DOHH2 (cell line): ENCODE data around the gene NOXO1.

ENCODE experiments used
- EZH2phosphoT487 ChIP-seq: fragments of 200-600 bp; sonication (generic); IDR thresholded peaks from 2 replicates; pipeline ENCODE4 v1.6.1; 2017; ENCODE audit warnings: borderline replicate concordance, mild to moderate bottlenecking, antibody characterized with exemption, low read length, moderate library complexity, mixed read lengths
- TF ChIP-seq, protein P1 (sequence below): fragments of 200-600 bp; sonication (generic); IDR thresholded peaks from one replicate; pipeline ENCODE4 v1.5.1; 2014; ENCODE audit warnings: antibody characterized with exemption, mild to moderate bottlenecking, low read depth, low read length; ENCODE audit not compliant: poor library complexity, severe bottlenecking

DNA sequence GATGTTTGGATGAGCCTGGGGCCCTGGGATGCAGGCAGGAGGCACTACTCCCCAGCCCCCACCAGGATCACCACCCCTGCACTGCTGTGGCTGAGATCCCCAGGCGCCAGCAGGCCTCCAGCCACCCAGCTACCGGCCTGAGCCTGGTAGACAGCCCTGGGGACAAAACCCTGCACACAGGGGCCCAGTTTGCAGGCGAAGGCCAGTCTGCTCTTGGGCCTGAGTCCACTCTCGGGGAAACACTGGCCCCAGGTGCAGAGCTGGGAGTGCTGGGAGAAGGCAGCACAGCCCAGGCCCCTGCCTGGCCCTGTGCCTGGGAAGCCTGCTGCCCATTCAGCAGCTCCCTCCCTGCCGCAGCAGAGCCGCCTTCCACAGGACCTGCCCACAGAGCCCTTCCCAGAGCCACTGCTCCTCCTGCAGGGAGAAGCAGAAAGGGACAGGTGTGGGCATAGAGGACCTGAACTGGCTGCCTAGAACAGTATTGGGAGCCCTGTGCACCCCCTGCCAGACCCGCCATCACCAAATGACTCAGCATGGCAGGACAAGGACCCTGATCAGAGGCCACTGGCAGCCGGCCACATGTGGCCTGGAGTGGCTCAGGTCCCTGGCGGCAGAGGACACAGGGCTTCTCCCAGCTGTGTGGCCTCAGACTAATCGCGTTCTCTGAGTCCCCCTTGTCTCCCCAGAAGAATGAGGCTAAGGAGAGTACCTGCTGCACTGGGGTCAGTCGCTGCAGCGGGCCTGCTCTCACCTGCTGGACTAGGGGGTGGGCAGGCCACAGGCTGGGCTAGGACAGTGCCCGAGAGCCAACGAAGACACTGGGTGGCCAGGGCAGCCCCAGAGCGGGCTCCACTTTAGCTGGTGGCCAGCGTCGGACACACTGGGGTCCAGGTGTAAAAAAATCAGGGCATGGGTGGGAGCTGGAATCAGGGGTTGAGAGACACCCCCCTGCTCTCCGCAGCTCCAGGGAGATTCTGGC is 48.9 kb downstream of the NOXO1 start:
- TF ChIP-seq, protein P1, sequence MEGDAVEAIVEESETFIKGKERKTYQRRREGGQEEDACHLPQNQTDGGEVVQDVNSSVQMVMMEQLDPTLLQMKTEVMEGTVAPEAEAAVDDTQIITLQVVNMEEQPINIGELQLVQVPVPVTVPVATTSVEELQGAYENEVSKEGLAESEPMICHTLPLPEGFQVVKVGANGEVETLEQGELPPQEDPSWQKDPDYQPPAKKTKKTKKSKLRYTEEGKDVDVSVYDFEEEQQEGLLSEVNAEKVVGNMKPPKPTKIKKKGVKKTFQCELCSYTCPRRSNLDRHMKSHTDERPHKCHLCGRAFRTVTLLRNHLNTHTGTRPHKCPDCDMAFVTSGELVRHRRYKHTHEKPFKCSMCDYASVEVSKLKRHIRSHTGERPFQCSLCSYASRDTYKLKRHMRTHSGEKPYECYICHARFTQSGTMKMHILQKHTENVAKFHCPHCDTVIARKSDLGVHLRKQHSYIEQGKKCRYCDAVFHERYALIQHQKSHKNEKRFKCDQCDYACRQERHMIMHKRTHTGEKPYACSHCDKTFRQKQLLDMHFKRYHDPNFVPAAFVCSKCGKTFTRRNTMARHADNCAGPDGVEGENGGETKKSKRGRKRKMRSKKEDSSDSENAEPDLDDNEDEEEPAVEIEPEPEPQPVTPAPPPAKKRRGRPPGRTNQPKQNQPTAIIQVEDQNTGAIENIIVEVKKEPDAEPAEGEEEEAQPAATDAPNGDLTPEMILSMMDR, result no peak
- TF ChIP-seq EZH2phosphoT487, result no peak
